CD14-positive monocyte (primary cell): ENCODE measurements around the gene C9orf50. TPM values are rescaled to one million over a fixed set of nuclear protein-coding genes. Genes with fewer than 3 reads are reported as not detected.
"Not testable (repeated sequence)": the region's sequence is repeated elsewhere in the genome, so short reads cannot be mapped to it uniquely, and the experiment has no call there.

Source experiments
- DNase-seq, 3 donors: peaks; one replicate each; pipeline ENCODE4 v3.0.0-alpha.2; 2011 to 2022
- H2AFZ ChIP-seq: 2 replicates; pipeline ENCODE4 v1.6.0; 2012; ENCODE audit warnings: mild to moderate bottlenecking, low read depth, low read length, inconsistent platforms; ENCODE audit not compliant: insufficient read depth, poor library complexity, severe bottlenecking
- H3K27ac ChIP-seq, 2 donors: 1 replicate in 1 of 2; 2 replicates in 1 of 2; pipeline ENCODE4 v1.5.1; 2012 to 2013; ENCODE audit warnings: low read length in 2 of 2, control low read depth in 1 of 2, inconsistent platforms in 1 of 2, low read depth in 1 of 2, mild to moderate bottlenecking in 1 of 2
- H3K27me3 ChIP-seq, 2 donors: one replicate each; pipeline versions ENCODE4 v1.6.0 to v1.6.1; 2011 to 2013; ENCODE audit warnings: low read length in 2 of 2; ENCODE audit not compliant: control insufficient read depth in 2 of 2, insufficient read depth in 2 of 2
- H3K36me3 ChIP-seq, 2 donors: replicated peaks in 1 of 2; 1 replicate in 1 of 2; 2 replicates in 1 of 2; pipeline versions ENCODE4 v1.5.1 to v1.6.1; 2012 to 2013; ENCODE audit warnings: low read length in 2 of 2, control low read depth in 1 of 2, inconsistent platforms in 1 of 2, mild to moderate bottlenecking in 1 of 2; ENCODE audit not compliant: insufficient read depth in 2 of 2, control insufficient read depth in 1 of 2
- H3K4me1 ChIP-seq, 2 donors: 1 replicate in 1 of 2; 2 replicates in 1 of 2; pipeline versions ENCODE4 v1.5.1 to v1.6.1; 2012 to 2013; ENCODE audit warnings: low read length in 2 of 2, control low read depth in 1 of 2, inconsistent platforms in 1 of 2, mild to moderate bottlenecking in 1 of 2, moderate library complexity in 1 of 2; ENCODE audit not compliant: insufficient read depth in 2 of 2, control insufficient read depth in 1 of 2
- H3K4me2 ChIP-seq: replicated peaks from 2 replicates; pipeline ENCODE3; 2012; ENCODE audit warnings: low read length, moderate library complexity, mild to moderate bottlenecking; ENCODE audit not compliant: poor library complexity, severe bottlenecking; ENCODE audit errors: extremely low read depth
- H3K4me3 ChIP-seq, 3 experiments: fragments of 200-600 bp in 1 of 3; sonication (generic) in 1 of 3; replicated peaks in 1 of 3; 1 replicate in 2 of 3; 2 replicates in 1 of 3; pipeline ENCODE4 v1.5.1; 2011 to 2013; ENCODE audit warnings: low read length in 3 of 3, mild to moderate bottlenecking in 3 of 3, control low read depth in 2 of 3, low read depth in 2 of 3, inconsistent platforms in 1 of 3, moderate library complexity in 1 of 3
- H3K79me2 ChIP-seq: 2 replicates; pipeline ENCODE4 v1.6.0; 2012; ENCODE audit warnings: mild to moderate bottlenecking, control low read depth, inconsistent platforms, low read length, moderate library complexity; ENCODE audit not compliant: insufficient read depth
- H3K9ac ChIP-seq: 2 replicates; pipeline ENCODE4 v1.6.0; 2017; ENCODE audit warnings: low read length, mild to moderate bottlenecking; ENCODE audit not compliant: insufficient read depth, poor library complexity, severe bottlenecking
- H3K9me3 ChIP-seq, 2 donors: replicated peaks in 1 of 2; 1 replicate in 1 of 2; 2 replicates in 1 of 2; pipeline versions ENCODE4 v1.5.1 to v1.6.1; 2012 to 2013; ENCODE audit warnings: low read length in 2 of 2, control low read depth in 1 of 2; ENCODE audit not compliant: control insufficient read depth in 1 of 2, insufficient read depth in 1 of 2
- H4K20me1 ChIP-seq: 2 replicates; pipeline ENCODE4 v1.6.0; 2012; ENCODE audit warnings: mild to moderate bottlenecking, low read length, control low read depth, moderate library complexity; ENCODE audit not compliant: insufficient read depth
- H3K27ac Mint-ChIP-seq, 7 donors: one replicate each; pipeline ENCODE4 v1.8.0; 2020; ENCODE audit warnings: mild to moderate bottlenecking in 7 of 7, mixed read lengths in 7 of 7, moderate library complexity in 6 of 7, inconsistent platforms in 2 of 7
- H3K27me3 Mint-ChIP-seq, 3 donors: one replicate each; pipeline ENCODE4 v1.8.0; 2021 to 2022; ENCODE audit warnings: low read depth in 3 of 3, mild to moderate bottlenecking in 3 of 3, mixed read lengths in 3 of 3, moderate library complexity in 3 of 3, inconsistent platforms in 1 of 3
- H3K36me3 Mint-ChIP-seq, 2 donors: one replicate each; pipeline ENCODE4 v1.8.0; 2020; ENCODE audit warnings: mixed read lengths in 2 of 2, inconsistent platforms in 1 of 2, mild to moderate bottlenecking in 1 of 2
- H3K4me1 Mint-ChIP-seq: one replicate; pipeline ENCODE4 v1.8.0; 2020; ENCODE audit warnings: mild to moderate bottlenecking, mixed read lengths
- H3K4me3 Mint-ChIP-seq, 2 donors: one replicate each; pipeline ENCODE4 v1.8.0; 2020; ENCODE audit warnings: mild to moderate bottlenecking in 2 of 2, mixed read lengths in 2 of 2, moderate library complexity in 1 of 2
- H3K9me3 Mint-ChIP-seq, 7 donors: one replicate each; pipeline ENCODE4 v1.8.0; 2020 to 2022; ENCODE audit warnings: mixed read lengths in 7 of 7, mild to moderate bottlenecking in 6 of 7, moderate library complexity in 6 of 7, inconsistent platforms in 2 of 7
- CTCF ChIP-seq: fragments of 200-600 bp; IDR thresholded peaks from one replicate; pipeline ENCODE4 v1.8.0; 2022; ENCODE audit warnings: antibody characterized with exemption, mild to moderate bottlenecking
- WGBS: methylation state at CpG from one replicate; pipeline ENCODE4 v1.1.5; 2013; ENCODE audit warnings: missing lambda C conversion rate; ENCODE audit not compliant: insufficient coverage; 5-methylcytosine and 5-hydroxymethylcytosine counted together
- intact Hi-C, 2 donors: fragments of 100-400 bp; cut with micrococcal nuclease; formaldehyde crosslinking; loops; one replicate each; pipeline versions ENCODE4 v1.15.0 to v1.15.1; 2023
- polyA plus RNA-seq, 3 donors: library from polyadenylated mRNA; depleted of rRNA in 1 of 3; unstranded in 2 of 3; stranded (reverse) in 1 of 3; fragments of 300-500 nt in 2 of 3; fragments of >200 nt in 1 of 3; fragmentation: Illumina TruSeq in 2 of 3; gene quantifications; 1 replicate in 2 of 3; 2 replicates in 1 of 3; pipeline ENCODE4 v1.2.3, GENCODE V29; 2012 to 2021

Gene C9orf50
- polyA plus RNA-seq, 3 donors = not detected

GRCh38 chr9:129637673-129638439 lies 17.0 kb upstream of the C9orf50 start:
- no peak overlapping the region for H3K27ac ChIP-seq
- Mint-ChIP-seq H3K36me3 (peaks cover 37 to 59% of the 10 kb centered on the region in 2 donors), H3K27me3 (peaks cover 0 to 3% (median 0%) of the 10 kb centered on the region in 3 donors), H3K9me3 (no peaks in the 10 kb centered on the region), H3K27ac (peak overlapping the region in 4 of 7 donors; percentile 1 to 60 (median 48)), H3K4me1 (peaks cover 29% of the 10 kb centered on the region), H3K4me3 (no peak overlapping the region)
- no peak for DNase-seq
- H3K27me3 ChIP-seq = no peaks in the 10 kb centered on the region
- peaks cover 57 to 66% of the 10 kb centered on the region in 2 donors for H3K36me3 ChIP-seq
- TF ChIP-seq CTCF = no peak
- H3K4me2 ChIP-seq = no peak overlapping the region
- H2AFZ ChIP-seq = no peak overlapping the region
- no peaks in the 10 kb centered on the region for H3K9me3 ChIP-seq
- peaks cover 19 to 29% of the 10 kb centered on the region in 2 donors for H3K4me1 ChIP-seq
- 62% methylated on average over 29 of the region's 29 CpGs for WGBS
- H3K79me2 ChIP-seq = peaks cover 40% of the 10 kb centered on the region
- peaks cover 83% of the 10 kb centered on the region for H4K20me1 ChIP-seq
- no peak overlapping the region for H3K4me3 ChIP-seq
- intact Hi-C loops = no loop called here
- no peak overlapping the region for H3K9ac ChIP-seq

- Mint-ChIP-seq H3K27ac (peak overlapping the region in 2 of 7 donors; percentile 15 to 30), H3K4me3 (no peak overlapping the region), H3K9me3 (no peaks in the 10 kb centered on the region), H3K27me3 (peaks cover 0 to 3% (median 0%) of the 10 kb centered on the region in 3 donors), H3K4me1 (peaks cover 25% of the 10 kb centered on the region), H3K36me3 (peaks cover 43 to 67% of the 10 kb centered on the region in 2 donors)
- TF ChIP-seq CTCF = no peak
- H3K4me3 ChIP-seq = no peak overlapping the region
- peaks cover 91% of the 10 kb centered on the region for H4K20me1 ChIP-seq
- no peak for DNase-seq
- intact Hi-C loops = no loop called here
- no peak overlapping the region for H3K9ac ChIP-seq
- no peaks in the 10 kb centered on the region for H3K9me3 ChIP-seq
- H3K27me3 ChIP-seq = no peaks in the 10 kb centered on the region
- H3K27ac ChIP-seq = no peak overlapping the region
- H3K4me2 ChIP-seq = no peak overlapping the region
- H2AFZ ChIP-seq = no peak overlapping the region
- H3K4me1 ChIP-seq = peaks cover 15 to 23% of the 10 kb centered on the region in 2 donors
- peaks cover 48% of the 10 kb centered on the region for H3K79me2 ChIP-seq
- peaks cover 61 to 73% of the 10 kb centered on the region in 2 donors for H3K36me3 ChIP-seq
- WGBS = 11% methylated on average over 3 of the region's 9 CpGs
These were observed 16.2 kb upstream of the C9orf50 start for GRCh38 chr9:129637102-129637501.

- H3K27ac Mint-ChIP-seq, H3K27me3 ChIP-seq, H3K9me3 Mint-ChIP-seq, H3K4me3 ChIP-seq, DNase-seq, H3K4me2 ChIP-seq, H2AFZ ChIP-seq, intact Hi-C loops, H3K4me3 Mint-ChIP-seq, H3K9ac ChIP-seq, H3K27me3 Mint-ChIP-seq, H3K27ac ChIP-seq, H3K9me3 ChIP-seq: not testable (repeated sequence)
- Histone ChIP-seq H4K20me1 (peaks cover 95% of the 10 kb centered on the region), H3K79me2 (peaks cover 51% of the 10 kb centered on the region), H3K4me1 (peaks cover 13 to 18% of the 10 kb centered on the region in 2 donors), H3K36me3 (peaks cover 63 to 81% of the 10 kb centered on the region in 2 donors)
- H3K4me1 Mint-ChIP-seq = peaks cover 26% of the 10 kb centered on the region
- peaks cover 49 to 72% of the 10 kb centered on the region in 2 donors for H3K36me3 Mint-ChIP-seq
- WGBS = 91% methylated on average over 4 of the region's 10 CpGs
These were observed 15.4 kb upstream of the C9orf50 start for GRCh38 chr9:129636343-129636742.
